HTR-8/SVneo (cell line): ENCODE measurements around the gene HSF5.

Experiments
- DNase-seq: peaks from one replicate; pipeline ENCODE4 v3.0.0; 2011; ENCODE audit warnings: low spot score, mixed read lengths; ENCODE audit not compliant: insufficient read length
- FAIRE-seq: peaks from 2 replicates; lab custom pipeline; 2011; peaks lifted over from hg19 to GRCh38; lab: Jason Lieb, UNC

The HSF5 gene

GRCh38 chr17:58396173-58396572 lies 92.0 kb downstream of the HSF5 start:
- peak; percentile 57 for FAIRE-seq
- no peak for DNase-seq

DNA sequence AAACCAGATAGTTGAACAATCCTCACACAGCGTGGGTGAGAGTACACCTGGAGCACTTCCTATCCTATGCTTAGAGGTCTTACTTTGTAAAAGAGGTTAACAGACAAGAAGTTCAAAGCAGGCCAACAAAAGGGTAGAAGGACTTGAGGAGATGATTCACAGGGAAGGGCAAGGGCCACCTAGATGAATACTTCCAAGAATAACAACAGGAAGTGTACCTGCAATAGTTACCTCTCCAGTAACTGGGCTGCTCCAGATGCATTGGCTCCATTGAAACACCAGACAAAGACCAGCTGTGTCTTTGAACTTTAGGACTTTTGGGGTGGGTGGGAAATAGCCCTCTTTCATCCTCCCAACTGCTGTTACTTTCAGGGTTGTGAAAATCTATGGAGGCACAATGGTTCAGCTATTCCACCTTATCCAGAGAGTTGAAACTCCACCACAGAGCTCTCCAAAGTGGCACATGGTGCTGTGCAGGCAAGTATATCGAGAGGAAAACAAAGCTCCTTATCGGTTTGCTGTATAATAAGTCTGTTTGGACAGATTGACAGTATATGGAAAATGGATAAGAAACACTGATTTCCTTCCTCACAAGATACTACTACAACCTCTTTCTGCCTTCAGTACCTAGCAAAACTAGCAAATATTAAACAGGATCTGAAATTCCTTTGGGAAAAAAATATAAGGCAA lies 93.5 kb downstream of the HSF5 start:
- FAIRE-seq = no peak
- DNase-seq = no peak

- peak; percentile 35 for DNase-seq
- FAIRE-seq = peak; percentile 69
These were observed 96.8 kb downstream of the HSF5 start for GRCh38 chr17:58391302-58391984.

GRCh38 chr17:58390884-58391283 lies 97.3 kb downstream of the HSF5 start:
- no peak for DNase-seq
- no peak for FAIRE-seq

DNA sequence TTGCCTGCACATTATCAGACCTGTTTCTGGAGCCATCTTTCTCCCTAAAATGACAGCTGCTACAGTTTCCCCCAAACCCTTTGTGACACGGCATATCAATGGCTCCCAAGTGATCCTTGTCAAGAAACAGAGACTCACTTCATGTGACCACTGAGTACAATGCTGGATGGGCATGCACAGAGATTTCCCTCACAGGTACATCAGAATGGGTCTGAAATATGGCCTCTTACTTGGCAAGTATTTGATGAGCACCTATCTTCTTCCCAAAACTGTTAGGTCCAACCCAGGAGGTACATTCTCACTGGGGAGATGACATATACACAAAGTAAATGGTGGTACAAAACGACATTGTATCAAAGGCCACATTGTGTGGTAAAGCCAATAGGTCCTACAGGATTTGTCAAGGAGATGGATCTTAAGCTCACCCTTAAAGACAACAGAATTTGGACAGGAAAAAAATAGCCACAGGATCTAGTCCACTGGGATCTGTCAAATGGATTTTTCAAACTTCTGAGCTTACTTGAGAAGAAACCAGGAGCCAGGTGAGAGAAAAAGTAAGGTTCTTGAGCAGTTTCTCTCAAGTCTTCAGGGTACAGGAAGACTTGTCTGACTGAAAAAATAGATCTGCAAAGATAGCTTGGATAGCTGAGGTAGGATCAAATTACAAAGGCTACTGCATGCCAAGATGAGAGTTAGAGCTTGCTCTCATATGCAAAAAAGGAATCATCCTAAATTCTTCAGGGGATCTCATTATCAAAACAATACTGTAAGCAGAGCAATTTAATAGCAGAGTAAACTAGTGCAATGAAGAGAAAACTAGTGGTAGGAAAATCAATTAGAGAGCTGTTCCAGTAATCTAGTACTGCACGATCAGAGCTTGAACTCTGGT lies 99.7 kb downstream of the HSF5 start:
- no peak for FAIRE-seq
- DNase-seq = no peak

DNA sequence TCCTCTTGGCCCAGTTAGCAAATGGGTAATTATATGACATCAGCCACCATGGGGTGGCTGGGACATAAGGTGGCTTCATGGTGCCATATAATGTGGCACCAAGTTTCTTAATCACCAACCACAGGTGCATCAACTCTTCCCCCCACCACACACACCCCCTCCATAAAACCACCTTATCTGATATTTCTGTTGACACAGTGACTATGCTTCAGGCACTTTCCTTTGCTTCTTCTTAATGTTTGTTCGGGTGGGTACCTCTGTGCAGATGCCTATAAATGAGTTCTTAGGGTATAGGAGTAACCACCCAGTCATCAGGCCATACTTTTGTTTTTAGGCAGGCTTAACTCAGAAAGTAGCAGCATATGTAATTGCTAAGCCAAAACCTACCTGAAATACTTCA lies 100.4 kb downstream of the HSF5 start:
- FAIRE-seq (no peak), DNase-seq (no peak)

- no peak for FAIRE-seq
- DNase-seq = no peak
These were observed 101.5 kb downstream of the HSF5 start for GRCh38 chr17:58386708-58387107.

DNA sequence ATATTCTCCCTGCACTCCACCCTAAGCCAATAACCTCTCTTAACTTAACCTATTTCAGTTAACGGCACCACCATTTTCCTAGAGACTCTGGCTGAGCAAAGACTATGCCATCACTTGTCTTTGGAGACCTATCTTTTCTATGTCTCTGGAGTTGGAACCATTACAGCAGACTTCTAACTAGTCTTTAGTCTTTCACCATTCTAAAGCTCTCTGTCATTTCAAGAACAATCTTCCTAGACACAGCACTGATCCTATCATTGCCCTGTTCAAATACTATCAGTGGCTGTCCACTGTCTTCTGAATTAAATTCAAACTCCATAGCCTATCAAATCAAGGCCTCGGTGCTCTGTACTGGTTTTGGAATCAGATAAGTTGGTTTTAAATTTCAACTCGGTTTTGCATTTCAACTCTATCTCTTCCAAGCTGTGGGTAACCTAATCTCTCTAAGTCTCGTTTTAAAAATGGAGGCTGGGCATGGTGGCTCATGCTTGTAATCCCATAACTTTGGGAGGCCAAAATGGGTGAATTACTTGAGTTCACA lies 102.8 kb downstream of the HSF5 start:
- no peak for DNase-seq
- FAIRE-seq = no peak

- FAIRE-seq (peak; percentile 26), DNase-seq (no peak)
These were observed 103.3 kb downstream of the HSF5 start for GRCh38 chr17:58384897-58385296.

GRCh38 chr17:58383892-58384462 lies 104.2 kb downstream of the HSF5 start:
- no peak for DNase-seq
- FAIRE-seq = no peak

- DNase-seq (no peak), FAIRE-seq (no peak)
These were observed 105.4 kb downstream of the HSF5 start for GRCh38 chr17:58382872-58383242.

DNA sequence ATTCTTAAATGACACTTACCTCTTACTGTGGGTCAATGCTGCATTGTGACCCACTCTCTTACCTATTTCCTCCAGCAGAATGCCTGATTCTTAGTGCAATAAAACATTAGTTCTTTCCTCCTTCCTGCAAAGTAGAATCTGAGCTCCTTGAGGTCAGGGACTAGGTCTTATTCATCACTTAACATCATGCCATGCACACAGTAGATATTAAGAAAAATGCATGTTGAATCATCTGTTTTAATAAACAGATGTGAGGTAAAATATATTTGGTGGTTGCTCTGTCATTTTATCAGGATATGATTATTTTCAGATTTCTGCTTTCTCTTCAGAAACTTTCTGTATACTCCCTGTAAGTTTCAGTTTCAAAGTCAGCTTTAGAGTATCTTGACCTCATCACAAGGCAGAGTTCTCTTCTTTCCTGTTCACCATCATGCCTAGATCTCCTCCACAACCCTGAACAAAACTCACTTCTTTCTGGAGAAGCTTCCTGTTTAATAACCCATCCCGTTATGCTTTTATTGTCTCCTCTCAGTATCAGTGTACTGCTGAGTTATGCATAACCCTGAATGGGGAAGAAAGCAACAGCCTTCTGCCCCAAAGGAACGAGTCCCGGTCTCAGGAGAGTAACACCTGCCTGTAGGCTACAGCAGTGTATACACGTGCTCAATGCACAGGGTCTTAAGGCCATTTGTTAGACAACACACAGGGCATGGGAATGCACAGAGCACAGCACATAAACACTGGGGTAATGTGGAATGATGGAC lies 105.9 kb downstream of the HSF5 start:
- FAIRE-seq = peak; percentile 69
- no peak for DNase-seq

GRCh38 chr17:58381124-58382035 lies 106.8 kb downstream of the HSF5 start:
- DNase-seq (no peak), FAIRE-seq (no peak)

DNA sequence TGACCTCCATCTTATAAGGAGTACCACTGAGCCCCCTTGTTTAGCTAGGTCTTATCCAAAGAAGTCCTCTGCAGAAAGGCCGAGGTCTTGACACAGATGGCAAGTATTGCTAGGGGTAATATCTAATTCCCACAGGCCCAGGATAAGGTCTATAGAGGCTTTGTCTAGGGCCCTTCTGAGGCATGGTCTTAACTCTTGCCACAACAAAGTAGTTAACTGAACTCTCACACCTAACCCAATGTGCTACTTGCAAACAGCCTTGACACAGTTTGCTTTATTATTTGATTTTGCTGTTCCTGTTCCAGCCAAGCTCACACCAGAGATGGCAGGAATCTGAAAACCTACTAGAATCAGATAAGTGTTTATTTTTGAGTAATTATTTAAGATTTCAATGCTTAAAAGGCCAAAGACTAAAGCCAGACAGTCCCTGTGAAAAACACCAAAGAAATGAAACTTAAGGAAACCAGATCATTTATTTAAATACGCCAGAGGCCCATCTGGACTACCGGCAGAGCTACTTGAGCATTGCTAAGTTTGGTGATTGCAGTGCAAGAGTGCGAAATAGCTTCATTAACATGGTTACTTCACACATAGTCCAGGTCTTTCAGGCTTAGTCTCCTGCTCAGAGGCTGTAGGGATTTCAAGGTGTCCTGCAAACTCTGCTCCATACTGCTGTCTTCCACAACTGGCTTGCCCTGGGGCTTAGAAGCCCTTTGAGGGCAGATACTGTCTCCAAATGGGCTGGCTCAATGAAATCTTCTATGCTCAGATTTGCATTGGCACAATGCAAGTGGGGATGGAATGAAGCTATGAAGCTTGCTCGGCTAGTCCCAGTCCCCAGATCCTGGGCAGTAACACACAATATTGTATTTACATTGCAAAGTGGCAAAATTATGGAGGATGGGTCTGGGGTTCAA lies 107.7 kb downstream of the HSF5 start:
- FAIRE-seq = peak; percentile 36
- no peak for DNase-seq

GRCh38 chr17:58379511-58379824 lies 108.7 kb downstream of the HSF5 start:
- DNase-seq (no peak), FAIRE-seq (no peak)

DNA sequence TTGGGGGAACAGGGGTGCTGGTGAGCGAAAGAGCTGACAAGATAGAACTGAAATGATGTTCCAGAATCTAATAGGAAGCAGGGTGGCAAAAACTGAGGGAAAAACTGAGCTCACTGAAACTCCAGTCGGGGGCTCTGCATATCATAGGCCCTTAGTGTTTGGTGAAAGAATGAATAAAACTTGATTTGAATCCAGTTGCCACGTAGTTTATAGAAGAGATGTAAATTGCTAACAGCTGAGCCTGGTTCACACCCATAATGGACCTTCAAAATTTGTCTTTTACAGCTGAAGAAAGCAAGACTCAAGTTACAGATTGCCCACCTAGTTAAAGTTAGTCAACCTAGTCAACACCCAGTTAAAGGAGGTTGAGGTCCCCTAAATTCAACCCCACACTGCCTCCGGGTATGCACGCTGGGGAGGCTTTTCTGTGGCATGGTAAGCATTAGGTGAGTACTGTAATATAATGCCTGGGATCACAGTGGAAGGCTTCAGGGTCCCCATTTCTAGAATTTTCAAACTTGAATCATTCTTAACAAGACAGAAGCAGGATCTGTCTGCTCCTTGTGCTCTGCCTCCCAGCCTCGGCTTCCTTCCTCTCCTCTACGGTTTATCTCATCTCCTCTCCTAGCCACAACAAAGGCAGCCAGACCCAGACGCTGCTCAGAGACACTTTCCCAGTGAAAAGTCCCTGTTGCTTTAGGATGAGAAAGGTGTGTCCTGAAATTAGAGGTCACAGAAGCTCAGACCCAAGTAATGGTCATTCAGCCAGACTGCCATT lies 109.3 kb downstream of the HSF5 start:
- peak; percentile 72 for FAIRE-seq
- DNase-seq = no peak

GRCh38 chr17:58377661-58378060 lies 110.5 kb downstream of the HSF5 start:
- DNase-seq (no peak), FAIRE-seq (no peak)
